Upper lobe of left lung (tissue), 6 donors: ENCODE measurements around the gene ZBTB16. TPM values are rescaled to one million over a fixed set of nuclear protein-coding genes. Genes with fewer than 3 reads are reported as not detected.

Experiments used
- ATAC-seq, 2 donors: fragments of 200-7000 bp; cut with Tn5 transposase; one replicate each; pipeline ENCODE4 v1.9.1; 2022; ENCODE audit warnings: mild to moderate bottlenecking in 2 of 2, moderate library complexity in 2 of 2; ENCODE audit not compliant: low FRiP score in 2 of 2
- DNase-seq, 2 donors: peaks; one replicate each; pipeline ENCODE4 v3.0.0-alpha.2; 2019 to 2020
- H3K27ac ChIP-seq, 4 donors: fragments of 200-600 bp; sonication (generic); one replicate each; pipeline ENCODE4 v1.5.1; 2016 to 2019
- H3K27me3 ChIP-seq, 4 donors: fragments of 200-600 bp; sonication (generic); one replicate each; pipeline ENCODE4 v1.5.1; 2017 to 2019
- H3K36me3 ChIP-seq, 4 donors: fragments of 200-600 bp; sonication (generic); one replicate each; pipeline ENCODE4 v1.5.1; 2016 to 2019
- H3K4me1 ChIP-seq, 4 donors: fragments of 200-600 bp; sonication (generic); one replicate each; pipeline ENCODE4 v1.5.1; 2018 to 2019
- H3K4me3 ChIP-seq, 4 donors: fragments of 200-600 bp; sonication (generic); one replicate each; pipeline ENCODE4 v1.5.1; 2017 to 2019; ENCODE audit warnings: mild to moderate bottlenecking in 2 of 4, moderate library complexity in 1 of 4
- H3K9me3 ChIP-seq, 4 donors: fragments of 200-600 bp; sonication (generic); one replicate each; pipeline ENCODE4 v1.5.1; 2018 to 2019
- EP300 ChIP-seq, 4 donors: sonication (generic); formaldehyde crosslinking; IDR thresholded peaks; one replicate each; pipeline ENCODE4 v1.5.1; 2017; ENCODE audit warnings: antibody characterized with exemption in 4 of 4, control low read depth in 2 of 4
- POLR2A ChIP-seq, 4 donors: fragments of 450-650 bp; IDR thresholded peaks; one replicate each; pipeline ENCODE4 v1.5.1; 2016 to 2017; ENCODE audit warnings: antibody characterized with exemption in 4 of 4, mild to moderate bottlenecking in 2 of 4
- POLR2AphosphoS5 ChIP-seq, 2 donors: sonication (generic); formaldehyde crosslinking; IDR thresholded peaks; one replicate each; pipeline ENCODE4 v1.5.1; 2017; ENCODE audit warnings: antibody characterized with exemption in 2 of 2
- WGBS, 2 donors: methylation state at CpG; one replicate each; pipeline ENCODE4 v1.1.5; 2017 to 2018; 5-methylcytosine and 5-hydroxymethylcytosine counted together
- total RNA-seq, 6 donors: library from RNA; depleted of rRNA in 4 of 6; stranded (reverse); fragments of >200 nt in 4 of 6; gene quantifications; one replicate each; pipeline versions ENCODE4 v1.1.0 to v1.2.1, GENCODE V29; 2016 to 2021
- TF ChIP-seq, protein P1 (sequence below), 6 experiments: fragments of 450-650 bp in 4 of 6; fragments of 200-600 bp in 2 of 6; sonication (generic) in 2 of 6; IDR thresholded peaks; one replicate each; pipeline ENCODE4 v1.5.1; 2016 to 2019; ENCODE audit warnings: antibody characterized with exemption in 6 of 6
- donor health status: DM: no; HTN: no; CAD: no; lungs with moderate emphysema.
- donor health status: DM: no; HTN: yes; CAD: no; lungs with severe emphysema.

Gene ZBTB16
- total RNA-seq, 6 donors from 2014 or later = 110 to 584 (median 179) TPM

- DNase-seq (no peak), ATAC-seq (no peak)
- Histone ChIP-seq H3K27me3 (no peaks in the 10 kb centered on the region), H3K4me1 (peaks cover 46 to 64% (median 54%) of the 10 kb centered on the region in 4 donors), H3K4me3 (no peak overlapping the region), H3K9me3 (no peaks in the 10 kb centered on the region), H3K27ac (peak overlapping the region in 3 of 4 donors; percentile 31 to 87 (median 72)), H3K36me3 (peaks cover 7 to 45% (median 12%) of the 10 kb centered on the region in 4 donors)
- WGBS, 2 donors = 88 to 92% methylated on average over 9 of the region's 9 CpGs
- TF ChIP-seq, protein P1, sequence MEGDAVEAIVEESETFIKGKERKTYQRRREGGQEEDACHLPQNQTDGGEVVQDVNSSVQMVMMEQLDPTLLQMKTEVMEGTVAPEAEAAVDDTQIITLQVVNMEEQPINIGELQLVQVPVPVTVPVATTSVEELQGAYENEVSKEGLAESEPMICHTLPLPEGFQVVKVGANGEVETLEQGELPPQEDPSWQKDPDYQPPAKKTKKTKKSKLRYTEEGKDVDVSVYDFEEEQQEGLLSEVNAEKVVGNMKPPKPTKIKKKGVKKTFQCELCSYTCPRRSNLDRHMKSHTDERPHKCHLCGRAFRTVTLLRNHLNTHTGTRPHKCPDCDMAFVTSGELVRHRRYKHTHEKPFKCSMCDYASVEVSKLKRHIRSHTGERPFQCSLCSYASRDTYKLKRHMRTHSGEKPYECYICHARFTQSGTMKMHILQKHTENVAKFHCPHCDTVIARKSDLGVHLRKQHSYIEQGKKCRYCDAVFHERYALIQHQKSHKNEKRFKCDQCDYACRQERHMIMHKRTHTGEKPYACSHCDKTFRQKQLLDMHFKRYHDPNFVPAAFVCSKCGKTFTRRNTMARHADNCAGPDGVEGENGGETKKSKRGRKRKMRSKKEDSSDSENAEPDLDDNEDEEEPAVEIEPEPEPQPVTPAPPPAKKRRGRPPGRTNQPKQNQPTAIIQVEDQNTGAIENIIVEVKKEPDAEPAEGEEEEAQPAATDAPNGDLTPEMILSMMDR (IDR thresholded peaks at IDR 0.05) = no peak
- TF ChIP-seq POLR2AphosphoS5 (IDR thresholded peaks at IDR 0.05) = no peak
- TF ChIP-seq EP300 (IDR thresholded peaks at IDR 0.05) = no peak
- no peak for TF ChIP-seq POLR2A (IDR thresholded peaks at IDR 0.05)
Measured at GRCh38 chr11:114200351-114201133, 141.0 kb downstream of the ZBTB16 start.

DNA sequence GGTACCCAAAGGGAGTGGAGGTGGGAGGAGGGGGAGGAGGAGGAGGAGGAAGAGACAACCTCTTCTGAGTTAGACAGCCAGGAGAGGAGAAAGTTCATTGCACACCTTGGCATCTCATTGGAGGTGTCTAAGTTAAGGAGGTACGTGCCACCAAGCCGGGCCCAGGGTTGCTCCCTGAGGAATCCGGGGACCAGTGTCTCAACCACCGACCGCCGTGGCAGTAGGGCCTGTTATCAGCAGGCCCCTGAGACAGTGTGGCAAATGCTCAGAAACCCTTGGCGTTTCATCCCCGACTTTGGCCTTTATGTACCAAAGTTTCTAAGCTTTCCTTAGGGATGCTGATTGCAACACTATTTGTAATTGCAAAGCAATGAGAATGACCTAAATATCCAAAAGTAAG lies 141.7 kb downstream of the ZBTB16 start:
- no peak for TF ChIP-seq EP300 (IDR thresholded peaks at IDR 0.05)

GRCh38 chr11:114202011-114202609 lies 142.6 kb downstream of the ZBTB16 start:
- peaks cover 7 to 50% (median 21%) of the 10 kb centered on the region in 4 donors for H3K36me3 ChIP-seq
- no peak overlapping the region for H3K4me3 ChIP-seq
- WGBS, 2 donors = 76 to 83% methylated on average over 8 of the region's 8 CpGs
- no peak for DNase-seq
- peaks cover 34 to 48% (median 41%) of the 10 kb centered on the region in 4 donors for H3K4me1 ChIP-seq
- H3K27ac ChIP-seq = peak overlapping the region in 3 of 4 donors; percentile 2 to 72 (median 18)
- no peak for TF ChIP-seq EP300 (IDR thresholded peaks at IDR 0.05)
- TF ChIP-seq POLR2AphosphoS5 (IDR thresholded peaks at IDR 0.05) = no peak
- TF ChIP-seq, protein P1 (IDR thresholded peaks at IDR 0.05) = no peak
- TF ChIP-seq POLR2A (IDR thresholded peaks at IDR 0.05) = no peak
- H3K27me3 ChIP-seq = no peaks in the 10 kb centered on the region
- ATAC-seq = no peak
- no peaks in the 10 kb centered on the region for H3K9me3 ChIP-seq

More for the DNA sequence above, 141.7 kb downstream of the ZBTB16 start:
- ATAC-seq (no peak), DNase-seq (peak in 1 of 2 donors; percentile 15)
- Histone ChIP-seq H3K9me3 (no peaks in the 10 kb centered on the region), H3K36me3 (peaks cover 7 to 47% (median 15%) of the 10 kb centered on the region in 4 donors), H3K27ac (peak overlapping the region in 3 of 4 donors; percentile 3 to 72 (median 31)), H3K4me1 (peaks cover 42 to 57% (median 47%) of the 10 kb centered on the region in 4 donors), H3K27me3 (no peaks in the 10 kb centered on the region), H3K4me3 (no peak overlapping the region)
- 91 to 95% methylated on average over 8 of the region's 8 CpGs for WGBS, 2 donors

DNA sequence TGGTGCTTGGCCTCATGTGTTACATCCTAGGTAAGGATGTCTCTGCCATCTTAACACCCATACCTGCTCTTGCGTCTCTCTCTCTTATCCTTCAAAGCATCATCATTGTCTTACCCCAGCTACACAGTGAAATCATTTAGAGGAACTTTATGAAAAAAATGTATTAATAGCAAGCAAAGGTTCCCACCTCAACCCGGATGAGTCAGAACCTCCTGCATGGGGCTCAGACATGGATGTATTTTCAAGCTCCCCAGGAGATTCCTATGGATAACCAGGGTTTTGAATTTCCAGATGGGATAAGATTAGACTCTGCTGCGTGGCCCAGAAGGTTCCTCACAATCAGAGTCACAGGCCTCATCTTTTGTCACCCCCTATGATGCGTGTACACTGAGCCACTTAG lies 147.6 kb downstream of the ZBTB16 start:
- no peak for ATAC-seq
- H3K4me3 ChIP-seq = no peak overlapping the region
- H3K9me3 ChIP-seq = no peaks in the 10 kb centered on the region
- H3K27ac ChIP-seq = no peak overlapping the region
- TF ChIP-seq EP300 (IDR thresholded peaks at IDR 0.05) (no peak), POLR2A (IDR thresholded peaks at IDR 0.05) (no peak), POLR2AphosphoS5 (IDR thresholded peaks at IDR 0.05) (no peak)
- TF ChIP-seq, protein P1 (IDR thresholded peaks at IDR 0.05) = no peak
- no peaks in the 10 kb centered on the region for H3K27me3 ChIP-seq
- DNase-seq = no peak
- WGBS, 2 donors = 90% methylated on average over 4 of the region's 4 CpGs
- peaks cover 21 to 51% (median 30%) of the 10 kb centered on the region in 4 donors for H3K4me1 ChIP-seq
- H3K36me3 ChIP-seq = peaks cover 7 to 79% (median 40%) of the 10 kb centered on the region in 4 donors

- 78 to 81% methylated on average over 2 of the region's 2 CpGs for WGBS, 2 donors
- DNase-seq (no peak), ATAC-seq (no peak)
- Histone ChIP-seq H3K27ac (peak overlapping the region in 1 of 4 donors; percentile 30), H3K4me3 (no peak overlapping the region), H3K9me3 (no peaks in the 10 kb centered on the region), H3K27me3 (no peaks in the 10 kb centered on the region), H3K4me1 (peaks cover 25 to 48% (median 27%) of the 10 kb centered on the region in 4 donors), H3K36me3 (peaks cover 7 to 91% (median 46%) of the 10 kb centered on the region in 4 donors)
- TF ChIP-seq POLR2AphosphoS5 (IDR thresholded peaks at IDR 0.05) (no peak), POLR2A (IDR thresholded peaks at IDR 0.05) (no peak), EP300 (IDR thresholded peaks at IDR 0.05) (no peak)
- TF ChIP-seq, protein P1 (IDR thresholded peaks at IDR 0.05) = no peak
Measured at GRCh38 chr11:114208377-114208776, 148.9 kb downstream of the ZBTB16 start.
